ENCODE results near the gene WDR7. TPM values are rescaled to one million over a fixed set of nuclear protein-coding genes. Genes with fewer than 3 reads are reported as not detected.

WDR7 gene
- total and polyA plus RNA-seq, 2 experiments from 2014 or later, result 9.8 to 15.0 TPM

DNA sequence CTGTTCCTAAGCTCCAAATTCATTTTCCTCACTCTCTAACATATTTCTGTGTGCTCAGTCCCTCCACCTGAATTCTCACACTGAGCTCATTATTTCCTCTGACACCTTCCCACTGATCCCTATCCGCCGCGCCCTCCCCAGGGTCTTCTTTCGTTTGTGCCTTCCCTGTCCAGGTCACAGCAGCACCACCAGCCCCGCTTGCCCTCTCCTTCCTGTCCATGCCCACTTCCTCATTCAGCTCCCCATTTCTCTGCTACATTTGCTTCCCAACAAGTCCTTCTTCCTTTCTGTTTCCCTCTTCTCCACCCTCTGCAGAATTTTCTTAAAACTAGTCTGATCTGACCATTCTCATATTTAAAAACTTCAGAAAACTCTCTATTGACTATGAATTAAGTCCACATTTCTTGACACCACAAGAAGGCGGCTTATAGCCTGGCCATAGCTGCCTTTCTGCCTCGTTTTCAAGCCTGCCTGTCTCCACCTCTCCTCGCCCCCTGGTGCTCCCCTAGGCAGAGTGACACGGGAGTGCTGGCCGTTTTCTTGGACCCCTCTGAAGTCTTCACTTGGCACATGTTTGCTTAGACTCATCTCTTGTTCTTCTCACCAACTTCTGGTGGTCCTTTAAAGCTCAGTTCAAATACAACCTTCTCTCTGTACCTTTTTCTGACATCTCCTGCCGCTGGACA, 357.0 kb downstream of the WDR7 start:
- Histone ChIP-seq H3K4me1 (ENCODE audit: low read depth) (peaks cover 5% of the 10 kb centered on the region), H3K27me3 (no peaks in the 10 kb centered on the region), H3K27ac (no peak overlapping the region), H3K4me3 (no peak overlapping the region), H3K36me3 (no peaks in the 10 kb centered on the region), H3K9me3 (ENCODE audit: low read depth) (no peaks in the 10 kb centered on the region)
- no peak for DNase-seq (ENCODE audit: low read depth in 1 of 2, low spot score in 1 of 2)
- TF ChIP-seq, protein P1, sequence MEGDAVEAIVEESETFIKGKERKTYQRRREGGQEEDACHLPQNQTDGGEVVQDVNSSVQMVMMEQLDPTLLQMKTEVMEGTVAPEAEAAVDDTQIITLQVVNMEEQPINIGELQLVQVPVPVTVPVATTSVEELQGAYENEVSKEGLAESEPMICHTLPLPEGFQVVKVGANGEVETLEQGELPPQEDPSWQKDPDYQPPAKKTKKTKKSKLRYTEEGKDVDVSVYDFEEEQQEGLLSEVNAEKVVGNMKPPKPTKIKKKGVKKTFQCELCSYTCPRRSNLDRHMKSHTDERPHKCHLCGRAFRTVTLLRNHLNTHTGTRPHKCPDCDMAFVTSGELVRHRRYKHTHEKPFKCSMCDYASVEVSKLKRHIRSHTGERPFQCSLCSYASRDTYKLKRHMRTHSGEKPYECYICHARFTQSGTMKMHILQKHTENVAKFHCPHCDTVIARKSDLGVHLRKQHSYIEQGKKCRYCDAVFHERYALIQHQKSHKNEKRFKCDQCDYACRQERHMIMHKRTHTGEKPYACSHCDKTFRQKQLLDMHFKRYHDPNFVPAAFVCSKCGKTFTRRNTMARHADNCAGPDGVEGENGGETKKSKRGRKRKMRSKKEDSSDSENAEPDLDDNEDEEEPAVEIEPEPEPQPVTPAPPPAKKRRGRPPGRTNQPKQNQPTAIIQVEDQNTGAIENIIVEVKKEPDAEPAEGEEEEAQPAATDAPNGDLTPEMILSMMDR (IDR thresholded peaks at IDR 0.05; ENCODE audit: low read depth, low read length), result no peak

DNA sequence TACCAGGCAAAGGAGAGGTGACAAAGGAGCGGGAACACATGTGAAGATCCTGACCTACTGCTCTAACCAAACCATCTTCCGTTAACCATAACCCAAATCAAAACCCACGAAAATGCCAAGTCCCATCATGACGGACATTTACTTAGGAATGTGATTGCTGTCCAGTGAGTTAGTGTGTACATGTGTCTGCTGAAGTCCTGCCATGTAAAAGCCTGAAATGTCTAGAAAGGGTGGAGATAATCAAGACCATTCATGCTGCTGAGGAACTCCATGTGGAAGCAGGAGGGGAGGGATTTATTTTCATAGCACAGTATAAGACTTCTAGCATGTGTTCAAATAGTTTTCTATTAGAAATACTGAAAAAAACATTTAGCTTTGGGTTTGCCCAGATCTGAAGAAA, 358.7 kb downstream of the WDR7 start:
- Histone ChIP-seq H3K27me3 (no peaks in the 10 kb centered on the region), H3K9me3 (ENCODE audit: low read depth) (no peaks in the 10 kb centered on the region), H3K36me3 (no peaks in the 10 kb centered on the region), H3K27ac (no peak overlapping the region), H3K4me3 (no peak overlapping the region), H3K4me1 (ENCODE audit: low read depth) (no peaks in the 10 kb centered on the region)
- TF ChIP-seq, protein P1 (IDR thresholded peaks at IDR 0.05; ENCODE audit: low read depth, low read length), result no peak
- DNase-seq (ENCODE audit: low read depth in 1 of 2, low spot score in 1 of 2), result no peak

DNA sequence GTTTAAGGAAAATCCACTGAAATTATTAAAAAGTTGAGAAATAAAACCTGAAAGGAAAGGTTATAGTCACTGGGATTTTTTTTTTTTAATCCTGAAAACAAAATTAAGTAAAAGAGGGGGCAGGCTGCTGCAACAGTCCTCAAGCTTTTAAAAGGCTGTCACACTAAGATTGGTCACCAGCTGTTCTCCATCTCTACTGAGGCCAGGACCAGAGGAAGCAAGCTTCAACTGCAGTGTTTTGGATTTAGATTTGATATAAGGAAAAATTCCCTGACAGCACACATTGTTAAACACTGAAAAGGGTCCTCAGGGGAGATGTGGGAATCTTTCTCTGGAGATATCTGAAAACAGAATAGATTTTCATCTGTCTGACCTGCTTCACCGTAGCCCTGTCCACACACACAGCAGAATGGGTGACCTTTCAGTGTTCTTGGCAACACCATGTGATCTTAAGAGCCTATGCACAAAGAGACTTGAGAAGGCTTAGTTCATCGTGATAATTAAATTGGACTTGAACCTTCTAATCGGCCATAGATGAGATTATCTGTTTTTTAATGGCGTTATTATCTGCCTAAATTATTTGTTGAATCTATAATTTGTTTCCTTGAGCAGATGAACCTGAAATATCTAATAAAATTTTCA, 363.7 kb downstream of the WDR7 start:
- no peaks in the 10 kb centered on the region for H3K27me3 ChIP-seq
- no peak overlapping the region for H3K27ac ChIP-seq
- TF ChIP-seq, protein P1 (IDR thresholded peaks at IDR 0.05; ENCODE audit: low read depth, low read length), result no peak
- H3K9me3 ChIP-seq (ENCODE audit: low read depth), result no peaks in the 10 kb centered on the region
- no peaks in the 10 kb centered on the region for H3K4me1 ChIP-seq (ENCODE audit: low read depth)
- DNase-seq (ENCODE audit: low read depth in 1 of 2, low spot score in 1 of 2), result no peak
- H3K36me3 ChIP-seq, result no peaks in the 10 kb centered on the region
- H3K4me3 ChIP-seq, result no peak overlapping the region

DNA sequence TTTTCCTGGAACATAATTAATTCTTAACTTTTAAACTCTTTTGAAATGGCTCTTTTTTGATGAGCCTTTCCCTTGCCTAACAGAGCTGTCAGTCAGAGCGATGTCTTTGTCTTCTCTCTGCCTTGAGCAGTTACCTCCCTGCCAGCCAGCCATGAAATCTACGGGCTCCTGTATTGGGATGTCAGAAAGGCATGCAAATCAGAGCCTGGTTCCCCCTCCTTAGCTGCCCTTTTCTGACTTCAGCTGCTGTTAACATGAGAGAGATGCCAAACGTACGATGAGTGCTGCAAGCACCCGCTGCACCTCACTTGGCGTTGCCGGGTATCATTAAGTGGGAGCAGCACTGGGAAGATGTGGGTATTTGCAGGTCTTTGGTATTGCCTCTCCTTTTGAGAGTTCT, 364.3 kb downstream of the WDR7 start:
- TF ChIP-seq, protein P1 (IDR thresholded peaks at IDR 0.05; ENCODE audit: low read depth, low read length), result no peak
- DNase-seq (ENCODE audit: low read depth in 1 of 2, low spot score in 1 of 2), result no peak
- Histone ChIP-seq H3K9me3 (ENCODE audit: low read depth) (no peaks in the 10 kb centered on the region), H3K27me3 (no peaks in the 10 kb centered on the region), H3K4me3 (no peak overlapping the region), H3K27ac (no peak overlapping the region), H3K4me1 (ENCODE audit: low read depth) (no peaks in the 10 kb centered on the region), H3K36me3 (no peaks in the 10 kb centered on the region)

DNA sequence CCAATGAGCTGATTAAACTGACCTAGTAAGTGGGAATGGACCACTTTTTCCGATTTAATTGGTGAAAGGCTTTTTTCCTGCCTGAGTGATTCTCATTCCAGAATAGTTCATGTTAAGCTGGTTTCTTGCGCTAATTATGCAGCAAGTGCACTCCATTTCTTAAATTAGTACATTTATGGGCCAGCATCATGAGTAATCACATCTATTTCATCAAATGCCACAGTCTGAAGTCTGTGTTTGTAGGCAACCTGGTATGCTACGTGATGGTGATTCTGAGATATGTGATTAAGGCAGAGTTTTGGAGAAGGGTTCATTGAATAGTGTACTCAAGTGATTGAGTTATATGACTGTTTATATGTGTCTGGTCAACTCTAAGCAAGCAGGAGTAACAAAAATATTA, 367.7 kb downstream of the WDR7 start:
- no peak overlapping the region for H3K4me3 ChIP-seq
- H3K4me1 ChIP-seq (ENCODE audit: low read depth), result no peaks in the 10 kb centered on the region
- no peak overlapping the region for H3K27ac ChIP-seq
- no peaks in the 10 kb centered on the region for H3K27me3 ChIP-seq
- no peaks in the 10 kb centered on the region for H3K36me3 ChIP-seq
- no peaks in the 10 kb centered on the region for H3K9me3 ChIP-seq (ENCODE audit: low read depth)
- TF ChIP-seq, protein P1 (IDR thresholded peaks at IDR 0.05; ENCODE audit: low read depth, low read length), result no peak
- DNase-seq (ENCODE audit: low read depth in 1 of 2, low spot score in 1 of 2), result no peak
